DND-41 (cell line): ENCODE measurements around the gene KAZN.

ENCODE experiments used
- ATAC-seq: fragments of 200-7000 bp; cut with Tn5 transposase; 3 replicates; pipeline ENCODE4 v1.9.1; 2021; ENCODE audit warnings: low read depth; ENCODE audit not compliant: insufficient read depth
- DNase-seq: peaks from one replicate; pipeline ENCODE4 v3.0.0-alpha.2; 2020
- H2AFZ ChIP-seq: 2 replicates; pipeline ENCODE4 v1.6.0; 2012; ENCODE audit warnings: low read depth, low read length
- H3K27ac ChIP-seq: 2 replicates; pipeline ENCODE4 v1.5.1; 2012; ENCODE audit warnings: low read length, inconsistent platforms
- H3K27me3 ChIP-seq: fragments of 200-600 bp; sonication (generic); 2 replicates; pipeline ENCODE4 v1.6.0; 2012; ENCODE audit warnings: low read length, mild to moderate bottlenecking, inconsistent platforms; ENCODE audit not compliant: insufficient read depth, poor library complexity
- H3K36me3 ChIP-seq: 2 replicates; pipeline ENCODE4 v1.5.1; 2012; ENCODE audit warnings: low read length, inconsistent platforms; ENCODE audit not compliant: insufficient read depth
- H3K4me1 ChIP-seq: 2 replicates; pipeline ENCODE4 v1.5.1; 2012; ENCODE audit warnings: mild to moderate bottlenecking, low read length; ENCODE audit not compliant: insufficient read depth
- H3K4me2 ChIP-seq: 2 replicates; pipeline ENCODE4 v1.6.0; 2012; ENCODE audit warnings: mild to moderate bottlenecking, moderate library complexity, low read length, inconsistent platforms; ENCODE audit not compliant: insufficient read depth
- H3K4me3 ChIP-seq, 2 experiments: fragments of 200-600 bp in 1 of 2; shearing (Covaris generic) in 1 of 2; 2 replicates each; pipeline ENCODE4 v1.5.1; 2012 to 2016; ENCODE audit warnings: inconsistent platforms in 2 of 2, low read length in 2 of 2, mild to moderate bottlenecking in 2 of 2, low read depth in 1 of 2, moderate library complexity in 1 of 2
- H3K79me2 ChIP-seq: 2 replicates; pipeline ENCODE4 v1.6.0; 2012; ENCODE audit warnings: low read length, inconsistent platforms; ENCODE audit not compliant: insufficient read depth
- H3K9ac ChIP-seq: 2 replicates; pipeline ENCODE4 v1.6.0; 2012; ENCODE audit warnings: low read depth, mild to moderate bottlenecking, inconsistent platforms, low read length, moderate library complexity
- H3K9me3 ChIP-seq: 2 replicates; pipeline ENCODE4 v1.5.1; 2012; ENCODE audit warnings: low read length, moderate library complexity, mild to moderate bottlenecking, inconsistent platforms; ENCODE audit not compliant: insufficient read depth, severe bottlenecking
- H4K20me1 ChIP-seq: 2 replicates; pipeline ENCODE4 v1.6.0; 2012; ENCODE audit warnings: low read length; ENCODE audit not compliant: insufficient read depth
- EZH2 ChIP-seq: IDR thresholded peaks from 3 replicates; pipeline ENCODE4 v1.6.1; 2012; ENCODE audit warnings: borderline replicate concordance, low read depth, mild to moderate bottlenecking, moderate library complexity, low read length, inconsistent platforms; ENCODE audit not compliant: severe bottlenecking
- TF ChIP-seq, protein P1 (sequence below): IDR thresholded peaks from 2 replicates; pipeline ENCODE4 v1.5.1; 2012; ENCODE audit warnings: borderline replicate concordance, low read length, moderate library complexity, mild to moderate bottlenecking; ENCODE audit not compliant: poor library complexity, severe bottlenecking; ENCODE audit errors: extremely low read depth

The KAZN gene

DNA sequence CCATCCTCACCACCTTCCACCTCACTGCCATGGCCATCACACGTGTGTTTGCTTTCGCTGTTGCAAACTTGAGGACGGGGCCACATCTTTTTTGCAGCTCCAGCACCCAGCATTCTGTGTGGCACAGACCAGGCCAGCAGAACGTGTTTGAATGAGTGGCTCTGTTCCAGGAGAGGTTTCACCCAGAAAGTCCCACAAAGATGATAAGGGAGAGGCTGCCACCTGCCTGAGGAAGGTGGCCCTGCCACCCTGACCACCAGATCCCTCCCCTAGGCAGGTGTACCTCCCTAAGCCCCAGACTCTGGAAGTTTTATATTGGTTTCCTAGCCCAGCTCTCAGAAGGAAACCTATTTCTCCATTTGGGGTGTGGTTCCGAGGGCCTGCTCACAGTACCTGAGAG is 252.1 kb downstream of the KAZN start:
- Histone ChIP-seq H3K4me1 (no peaks in the 10 kb centered on the region), H3K79me2 (no peaks in the 10 kb centered on the region), H3K9ac (no peak overlapping the region), H4K20me1 (no peaks in the 10 kb centered on the region), H3K27me3 (no peaks in the 10 kb centered on the region), H3K36me3 (no peaks in the 10 kb centered on the region), H3K4me3 (no peak overlapping the region), H3K9me3 (no peaks in the 10 kb centered on the region), H3K4me2 (no peak overlapping the region), H3K27ac (no peak overlapping the region), H2AFZ (no peak overlapping the region)
- DNase-seq (peak; percentile 7), ATAC-seq (peak; percentile 35; the same call in 1 of the 3 replicates)
- no peak for TF ChIP-seq EZH2
- TF ChIP-seq, protein P1, sequence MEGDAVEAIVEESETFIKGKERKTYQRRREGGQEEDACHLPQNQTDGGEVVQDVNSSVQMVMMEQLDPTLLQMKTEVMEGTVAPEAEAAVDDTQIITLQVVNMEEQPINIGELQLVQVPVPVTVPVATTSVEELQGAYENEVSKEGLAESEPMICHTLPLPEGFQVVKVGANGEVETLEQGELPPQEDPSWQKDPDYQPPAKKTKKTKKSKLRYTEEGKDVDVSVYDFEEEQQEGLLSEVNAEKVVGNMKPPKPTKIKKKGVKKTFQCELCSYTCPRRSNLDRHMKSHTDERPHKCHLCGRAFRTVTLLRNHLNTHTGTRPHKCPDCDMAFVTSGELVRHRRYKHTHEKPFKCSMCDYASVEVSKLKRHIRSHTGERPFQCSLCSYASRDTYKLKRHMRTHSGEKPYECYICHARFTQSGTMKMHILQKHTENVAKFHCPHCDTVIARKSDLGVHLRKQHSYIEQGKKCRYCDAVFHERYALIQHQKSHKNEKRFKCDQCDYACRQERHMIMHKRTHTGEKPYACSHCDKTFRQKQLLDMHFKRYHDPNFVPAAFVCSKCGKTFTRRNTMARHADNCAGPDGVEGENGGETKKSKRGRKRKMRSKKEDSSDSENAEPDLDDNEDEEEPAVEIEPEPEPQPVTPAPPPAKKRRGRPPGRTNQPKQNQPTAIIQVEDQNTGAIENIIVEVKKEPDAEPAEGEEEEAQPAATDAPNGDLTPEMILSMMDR: peak; percentile 50

DNA sequence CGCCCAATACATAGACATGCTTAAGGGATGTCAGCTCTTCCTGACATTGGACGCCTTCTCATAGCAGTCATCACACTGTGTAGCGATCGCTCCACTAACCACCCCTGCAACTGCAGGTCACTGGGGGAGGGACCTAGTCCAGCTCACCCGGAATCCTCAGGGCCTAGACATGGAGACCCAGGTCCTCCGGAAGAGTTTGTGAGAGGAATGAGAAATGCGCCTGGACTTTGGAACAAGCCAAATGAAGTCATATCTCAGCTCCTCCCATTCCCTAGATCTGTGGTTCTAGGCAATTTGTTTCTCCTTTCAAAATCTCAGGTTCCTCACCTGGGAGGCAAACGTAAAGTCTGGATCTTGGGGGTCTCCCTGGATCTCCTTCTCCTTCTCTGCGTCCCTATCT is 253.3 kb downstream of the KAZN start:
- Histone ChIP-seq H4K20me1 (no peaks in the 10 kb centered on the region), H3K9me3 (no peaks in the 10 kb centered on the region), H3K4me1 (no peaks in the 10 kb centered on the region), H3K79me2 (no peaks in the 10 kb centered on the region), H3K4me2 (no peak overlapping the region), H3K27me3 (no peaks in the 10 kb centered on the region), H3K9ac (no peak overlapping the region), H3K27ac (no peak overlapping the region), H3K4me3 (no peak overlapping the region), H3K36me3 (no peaks in the 10 kb centered on the region), H2AFZ (no peak overlapping the region)
- DNase-seq (no peak), ATAC-seq (no peak)
- TF ChIP-seq EZH2: no peak
- TF ChIP-seq, protein P1: no peak

DNA sequence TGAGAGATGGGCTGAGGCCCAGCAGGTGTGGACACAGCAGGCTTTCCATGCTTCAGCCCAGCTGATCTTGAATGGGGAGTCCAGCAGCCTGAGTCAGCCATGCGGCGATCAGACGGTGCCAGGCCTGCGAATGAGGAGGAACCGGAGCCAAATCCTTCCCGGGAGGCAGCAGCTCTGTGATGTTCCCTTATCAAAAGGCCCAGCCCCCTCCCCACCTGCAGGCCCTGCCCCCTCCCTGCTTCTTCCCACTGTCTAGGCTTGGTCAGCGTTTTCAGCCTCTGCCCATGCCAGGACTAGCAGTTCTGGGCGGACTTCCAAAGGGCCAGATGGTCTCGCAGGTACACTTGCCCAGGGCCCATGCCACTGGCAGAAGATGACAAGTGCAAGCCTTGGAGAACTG is 253.8 kb downstream of the KAZN start:
- ATAC-seq (no peak), DNase-seq (no peak)
- Histone ChIP-seq H3K27me3 (no peaks in the 10 kb centered on the region), H3K4me3 (no peak overlapping the region), H3K36me3 (no peaks in the 10 kb centered on the region), H2AFZ (no peak overlapping the region), H3K79me2 (no peaks in the 10 kb centered on the region), H3K4me2 (no peak overlapping the region), H3K27ac (no peak overlapping the region), H3K9ac (no peak overlapping the region), H3K4me1 (no peaks in the 10 kb centered on the region), H3K9me3 (no peaks in the 10 kb centered on the region), H4K20me1 (no peaks in the 10 kb centered on the region)
- TF ChIP-seq EZH2: no peak
- TF ChIP-seq, protein P1: no peak

DNA sequence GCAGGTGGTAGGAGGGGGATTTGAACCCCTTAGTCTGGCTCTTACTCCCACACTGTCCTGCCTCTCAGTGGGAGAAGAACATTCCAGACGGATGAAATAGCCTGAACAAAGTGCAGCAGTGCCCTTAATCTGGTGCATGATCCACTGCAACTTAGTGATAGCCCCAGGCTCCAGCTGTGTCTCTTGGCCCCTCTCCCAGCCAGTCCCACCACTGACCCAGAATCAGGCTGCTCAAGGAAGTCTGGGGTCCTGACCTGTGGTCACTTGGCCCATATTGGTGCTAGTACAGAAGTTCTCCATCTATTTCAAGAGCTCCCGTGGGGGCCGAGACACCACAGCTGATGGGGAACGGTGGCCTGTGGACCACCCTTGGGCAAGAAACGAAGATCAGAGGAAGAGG is 255.0 kb downstream of the KAZN start:
- H4K20me1 ChIP-seq: no peaks in the 10 kb centered on the region
- H3K9me3 ChIP-seq: no peaks in the 10 kb centered on the region
- no peak overlapping the region for H3K27ac ChIP-seq
- H3K4me1 ChIP-seq: no peaks in the 10 kb centered on the region
- ATAC-seq (no peak), DNase-seq (no peak)
- no peak overlapping the region for H3K4me2 ChIP-seq
- H3K27me3 ChIP-seq: no peaks in the 10 kb centered on the region
- no peaks in the 10 kb centered on the region for H3K79me2 ChIP-seq
- no peaks in the 10 kb centered on the region for H3K36me3 ChIP-seq
- H3K4me3 ChIP-seq: no peak overlapping the region
- no peak for TF ChIP-seq EZH2
- TF ChIP-seq, protein P1: no peak
- no peak overlapping the region for H2AFZ ChIP-seq
- no peak overlapping the region for H3K9ac ChIP-seq
